Nephron progenitor cell (in vitro differentiated cells): Measurements from ENCODE around the gene FOXS1.
"Not testable (repeated sequence)": the region's sequence is repeated elsewhere in the genome, so short reads cannot be mapped to it uniquely, and the experiment has no call there.

Experiments used
- DNase-seq: peaks from one replicate; pipeline ENCODE4 v3.0.0; 2021
- H3K27ac Mint-ChIP-seq: 2 replicates; pipeline ENCODE4 v1.8.0; 2021; ENCODE audit warnings: mild to moderate bottlenecking, moderate library complexity, mixed read lengths
- H3K27me3 Mint-ChIP-seq: 2 replicates; pipeline ENCODE4 v1.8.0; 2021; ENCODE audit warnings: mild to moderate bottlenecking, low read depth, mixed read lengths; ENCODE audit not compliant: poor library complexity
- H3K36me3 Mint-ChIP-seq: 2 replicates; pipeline ENCODE4 v1.8.0; 2021; ENCODE audit warnings: low read depth, mixed read lengths
- H3K4me1 Mint-ChIP-seq: 2 replicates; pipeline ENCODE4 v1.8.0; 2021; ENCODE audit warnings: mixed read lengths
- H3K4me3 Mint-ChIP-seq: 2 replicates; pipeline ENCODE4 v1.8.0; 2021; ENCODE audit warnings: mild to moderate bottlenecking, moderate library complexity, mixed read lengths
- H3K9me3 Mint-ChIP-seq: 2 replicates; pipeline ENCODE4 v1.8.0; 2021; ENCODE audit warnings: mild to moderate bottlenecking, moderate library complexity, mixed read lengths
- CTCF ChIP-seq: fragments of 200-600 bp; sonication (generic); IDR thresholded peaks from 2 replicates; pipeline ENCODE4 v1.5.0; 2021; ENCODE audit warnings: antibody characterized with exemption

FOXS1 gene

GRCh38 chr20:31831211-31831610 lies 14.2 kb downstream of the FOXS1 start:
- Mint-ChIP-seq H3K27me3 (no peaks in the 10 kb centered on the region), H3K9me3 (no peaks in the 10 kb centered on the region)

GRCh38 chr20:31830406-31830981 lies 14.9 kb downstream of the FOXS1 start:
- Mint-ChIP-seq H3K27me3 (no peaks in the 10 kb centered on the region), H3K4me1 (peaks cover 39% of the 10 kb centered on the region), H3K36me3 (no peaks in the 10 kb centered on the region), H3K4me3 (no peak overlapping the region), H3K9me3 (no peaks in the 10 kb centered on the region), H3K27ac (no peak overlapping the region)
- no peak for TF ChIP-seq CTCF
- no peak for DNase-seq

More at GRCh38 chr20:31831211-31831610, 14.2 kb downstream of the FOXS1 start:
- H3K27ac Mint-ChIP-seq: no peak overlapping the region
- peaks cover 44% of the 10 kb centered on the region for H3K4me1 Mint-ChIP-seq
- no peak for DNase-seq
- no peak for TF ChIP-seq CTCF
- no peak overlapping the region for H3K4me3 Mint-ChIP-seq
- H3K36me3 Mint-ChIP-seq: no peaks in the 10 kb centered on the region

GRCh38 chr20:31829731-31830130 lies 15.7 kb downstream of the FOXS1 start:
- Mint-ChIP-seq H3K27ac (no peak overlapping the region), H3K4me3 (no peak overlapping the region), H3K27me3 (no peaks in the 10 kb centered on the region), H3K36me3 (no peaks in the 10 kb centered on the region), H3K4me1 (peaks cover 32% of the 10 kb centered on the region), H3K9me3 (no peaks in the 10 kb centered on the region)
- no peak for TF ChIP-seq CTCF
- no peak for DNase-seq

GRCh38 chr20:31828016-31828415 lies 17.4 kb downstream of the FOXS1 start:
- peaks cover 15% of the 10 kb centered on the region for H3K4me1 Mint-ChIP-seq
- not testable (repeated sequence) for H3K36me3 Mint-ChIP-seq, H3K27ac Mint-ChIP-seq, H3K9me3 Mint-ChIP-seq, H3K4me3 Mint-ChIP-seq, DNase-seq, H3K27me3 Mint-ChIP-seq

GRCh38 chr20:31827059-31827458 lies 18.3 kb downstream of the FOXS1 start:
- H3K27me3 Mint-ChIP-seq: peaks cover 4% of the 10 kb centered on the region
- no peak for TF ChIP-seq CTCF
- no peak for DNase-seq
- peaks cover 15% of the 10 kb centered on the region for H3K4me1 Mint-ChIP-seq
- H3K9me3 Mint-ChIP-seq: no peaks in the 10 kb centered on the region
- H3K36me3 Mint-ChIP-seq: no peaks in the 10 kb centered on the region
- H3K4me3 Mint-ChIP-seq: no peak overlapping the region
- no peak overlapping the region for H3K27ac Mint-ChIP-seq

GRCh38 chr20:31826074-31826473 lies 19.3 kb downstream of the FOXS1 start:
- DNase-seq: no peak
- H3K4me1 Mint-ChIP-seq: peaks cover 20% of the 10 kb centered on the region
- no peaks in the 10 kb centered on the region for H3K9me3 Mint-ChIP-seq
- H3K4me3 Mint-ChIP-seq: no peak overlapping the region
- H3K27me3 Mint-ChIP-seq: peaks cover 4% of the 10 kb centered on the region
- H3K27ac Mint-ChIP-seq: no peak overlapping the region
- no peaks in the 10 kb centered on the region for H3K36me3 Mint-ChIP-seq
- TF ChIP-seq CTCF: no peak
